NCI-H187 treated with DMSO at 0.1 percent for 48 hours (cell line): ENCODE measurements around the gene LGALS16.
"Not testable (repeated sequence)": the region's sequence is repeated elsewhere in the genome, so short reads cannot be mapped to it uniquely, and the experiment has no call there.

ENCODE experiments used
- DNase-seq: peaks from one replicate; lab custom pipeline; 2025; lab: John Stamatoyannopoulos, UW

LGALS16 gene

GRCh38 chr19:39655613-39656012, at the start of gene LGALS16:
LGALS16 (plus strand) TSS chr19:39655913; CDS start chr19:39655962, 49 bp downstream.
- no peak for DNase-seq

GRCh38 chr19:39607021-39607420, 48.7 kb upstream of the LGALS16 start:
- DNase-seq = no peak

GRCh38 chr19:39607561-39607960, 48.2 kb upstream of the LGALS16 start:
- no peak for DNase-seq

GRCh38 chr19:39613597-39613996, 42.1 kb upstream of the LGALS16 start:
- no peak for DNase-seq

- no peak for DNase-seq
Measured at GRCh38 chr19:39617745-39618144, 38.0 kb upstream of the LGALS16 start.

GRCh38 chr19:39623946-39624345, 31.8 kb upstream of the LGALS16 start:
- no peak for DNase-seq

- not testable (repeated sequence) for DNase-seq
Measured at GRCh38 chr19:39627631-39628030, 28.1 kb upstream of the LGALS16 start.

GRCh38 chr19:39631178-39631577, 24.5 kb upstream of the LGALS16 start:
- no peak for DNase-seq

GRCh38 chr19:39631626-39632025, 24.1 kb upstream of the LGALS16 start:
- no peak for DNase-seq

GRCh38 chr19:39637891-39638290, 17.8 kb upstream of the LGALS16 start:
- no peak for DNase-seq

GRCh38 chr19:39641773-39642172, 13.9 kb upstream of the LGALS16 start:
- no peak for DNase-seq

GRCh38 chr19:39643591-39643990, 12.1 kb upstream of the LGALS16 start:
- DNase-seq = no peak

GRCh38 chr19:39645800-39646411, 9.8 kb upstream of the LGALS16 start:
- DNase-seq = no peak

- no peak for DNase-seq
Measured at GRCh38 chr19:39647918-39648317, 7.8 kb upstream of the LGALS16 start.

GRCh38 chr19:39659791-39660190, 4.1 kb downstream of the LGALS16 start:
- DNase-seq = no peak

GRCh38 chr19:39660661-39661060, 4.9 kb downstream of the LGALS16 start:
- DNase-seq = no peak

- no peak for DNase-seq
Measured at GRCh38 chr19:39661565-39661964, 5.9 kb downstream of the LGALS16 start.

GRCh38 chr19:39669860-39670259, 14.1 kb downstream of the LGALS16 start:
- not testable (repeated sequence) for DNase-seq

- DNase-seq = no peak
Measured at GRCh38 chr19:39670998-39671397, 15.3 kb downstream of the LGALS16 start.

- DNase-seq = no peak
Measured at GRCh38 chr19:39671739-39672363, 16.1 kb downstream of the LGALS16 start.

- no peak for DNase-seq
Measured at GRCh38 chr19:39672473-39672872, 16.8 kb downstream of the LGALS16 start.

GRCh38 chr19:39673862-39674261, 18.1 kb downstream of the LGALS16 start:
- DNase-seq = not testable (repeated sequence)

- DNase-seq = no peak
Measured at GRCh38 chr19:39676004-39676403, 20.3 kb downstream of the LGALS16 start.
